GM19240 (cell line): ENCODE measurements around the gene ATXN1.
A peak's percentile ranks its signal among the peaks of the same experiment; 100 is the strongest.
"Not testable (repeated sequence)": the region's sequence is repeated elsewhere in the genome, so short reads cannot be mapped to it uniquely, and the experiment has no call there.

Experiments used
- DNase-seq: peaks from one replicate; pipeline ENCODE4 v3.0.0; 2011; ENCODE audit warnings: low spot score; ENCODE audit not compliant: insufficient read length

Gene ATXN1

GRCh38 chr6:16619777-16620176 lies 141.5 kb downstream of the ATXN1 start:
- no peak for DNase-seq

GRCh38 chr6:16618962-16619361 lies 142.3 kb downstream of the ATXN1 start:
- no peak for DNase-seq

GRCh38 chr6:16615215-16615614 lies 146.0 kb downstream of the ATXN1 start:
- not testable (repeated sequence) for DNase-seq

- not testable (repeated sequence) for DNase-seq
These were observed 147.1 kb downstream of the ATXN1 start for GRCh38 chr6:16614143-16614542.

GRCh38 chr6:16613504-16613903 lies 147.8 kb downstream of the ATXN1 start:
- DNase-seq, result not testable (repeated sequence)

GRCh38 chr6:16608444-16608843 lies 152.8 kb downstream of the ATXN1 start:
- no peak for DNase-seq

GRCh38 chr6:16602035-16602434 lies 159.2 kb downstream of the ATXN1 start:
- DNase-seq, result peak; percentile 45

- no peak for DNase-seq
These were observed 160.6 kb downstream of the ATXN1 start for GRCh38 chr6:16600701-16601100.

- DNase-seq, result no peak
These were observed 161.2 kb downstream of the ATXN1 start for GRCh38 chr6:16600026-16600425.

- DNase-seq, result no peak
These were observed 164.5 kb downstream of the ATXN1 start for GRCh38 chr6:16596616-16597331.

GRCh38 chr6:16595514-16596120 lies 165.6 kb downstream of the ATXN1 start:
- no peak for DNase-seq

- no peak for DNase-seq
These were observed 166.4 kb downstream of the ATXN1 start for GRCh38 chr6:16594849-16595248.

- no peak for DNase-seq
These were observed 168.9 kb downstream of the ATXN1 start for GRCh38 chr6:16592223-16592911.

GRCh38 chr6:16591396-16592222 lies 169.7 kb downstream of the ATXN1 start:
- peak; percentile 28 for DNase-seq

GRCh38 chr6:16585805-16586204 lies 175.5 kb downstream of the ATXN1 start:
- DNase-seq, result no peak

- DNase-seq, result no peak
These were observed 178.0 kb downstream of the ATXN1 start for GRCh38 chr6:16583144-16583762.

GRCh38 chr6:16582446-16583143 lies 178.7 kb downstream of the ATXN1 start:
- no peak for DNase-seq

- DNase-seq, result no peak
These were observed 182.5 kb downstream of the ATXN1 start for GRCh38 chr6:16578695-16579285.

GRCh38 chr6:16576451-16577368 lies 184.6 kb downstream of the ATXN1 start:
- no peak for DNase-seq
